Naive B cell (primary cell): Measurements from ENCODE around the gene PVALB. TPM values are rescaled to one million over a fixed set of nuclear protein-coding genes. Genes with fewer than 3 reads are reported as not detected.

Source experiments
- ATAC-seq, 2 donors: fragments of 150-1000 bp; cut with Tn5 transposase; 2 replicates each; pipeline ENCODE4 v1.10.0; 2021; ENCODE audit warnings: low read depth in 2 of 2, mild to moderate bottlenecking in 2 of 2, moderate library complexity in 2 of 2
- DNase-seq: peaks from one replicate; pipeline ENCODE4 v3.0.0; 2022
- H3K27ac Mint-ChIP-seq, 6 donors: one replicate each; pipeline ENCODE4 v1.8.0; 2020 to 2022; ENCODE audit warnings: mild to moderate bottlenecking in 6 of 6, mixed read lengths in 6 of 6, moderate library complexity in 5 of 6, inconsistent platforms in 2 of 6
- H3K27me3 Mint-ChIP-seq, 3 donors: one replicate each; pipeline ENCODE4 v1.8.0; 2021 to 2022; ENCODE audit warnings: mixed read lengths in 3 of 3, mild to moderate bottlenecking in 1 of 3
- H3K36me3 Mint-ChIP-seq, 2 donors: one replicate each; pipeline ENCODE4 v1.8.0; 2020 to 2022; ENCODE audit warnings: mixed read lengths in 2 of 2, inconsistent platforms in 1 of 2, mild to moderate bottlenecking in 1 of 2
- H3K4me1 Mint-ChIP-seq, 3 donors: one replicate each; pipeline ENCODE4 v1.8.0; 2020 to 2022; ENCODE audit warnings: mixed read lengths in 3 of 3, inconsistent platforms in 1 of 3, mild to moderate bottlenecking in 1 of 3, moderate library complexity in 1 of 3
- H3K4me3 Mint-ChIP-seq, 8 donors: one replicate each; pipeline ENCODE4 v1.8.0; 2020 to 2022; ENCODE audit warnings: mild to moderate bottlenecking in 8 of 8, mixed read lengths in 8 of 8, moderate library complexity in 8 of 8, inconsistent platforms in 2 of 8
- H3K9me3 Mint-ChIP-seq, 7 donors: one replicate each; pipeline ENCODE4 v1.8.0; 2020 to 2022; ENCODE audit warnings: mixed read lengths in 7 of 7, mild to moderate bottlenecking in 5 of 7, inconsistent platforms in 2 of 7, moderate library complexity in 1 of 7
- polyA plus RNA-seq, 6 donors: library from polyadenylated mRNA; unstranded; fragments of 300-500 nt; fragmentation: Illumina TruSeq; gene quantifications; one replicate each; pipeline ENCODE4 v1.2.3, GENCODE V29; 2021; ENCODE audit warnings: low read depth in 6 of 6

PVALB gene
- polyA plus RNA-seq, 6 donors from 2014 or later, result 0.73 to 1.5 (median 1.3) TPM; not detected in 3

- peaks cover 0 to 5% (median 0%) of the 10 kb centered on the region in 7 donors for H3K9me3 Mint-ChIP-seq
- peaks cover 43 to 78% (median 77%) of the 10 kb centered on the region in 3 donors for H3K27me3 Mint-ChIP-seq
- peaks cover 0 to 14% (median 5%) of the 10 kb centered on the region in 3 donors for H3K4me1 Mint-ChIP-seq
- no peak overlapping the region for H3K4me3 Mint-ChIP-seq
- DNase-seq, result no peak
- H3K27ac Mint-ChIP-seq, result no peak overlapping the region
- ATAC-seq, result no peak
- H3K36me3 Mint-ChIP-seq, result no peaks in the 10 kb centered on the region
These were observed 2.3 kb upstream of the PVALB start for GRCh38 chr22:36819112-36819511.

- Mint-ChIP-seq H3K36me3 (no peaks in the 10 kb centered on the region), H3K4me1 (peaks cover 0 to 14% (median 5%) of the 10 kb centered on the region in 3 donors), H3K4me3 (no peak overlapping the region), H3K27ac (no peak overlapping the region), H3K9me3 (peaks cover 0 to 5% (median 0%) of the 10 kb centered on the region in 7 donors), H3K27me3 (peaks cover 52 to 79% (median 77%) of the 10 kb centered on the region in 3 donors)
- ATAC-seq (no peak), DNase-seq (no peak)
These were observed 1.3 kb upstream of the PVALB start for GRCh38 chr22:36818010-36818642.

GRCh38 chr22:36817525-36817848, 652 bp upstream of the PVALB start:
- ATAC-seq (no peak), DNase-seq (no peak)
- H3K4me1 Mint-ChIP-seq, result peaks cover 0 to 14% (median 5%) of the 10 kb centered on the region in 3 donors
- peak overlapping the region in 2 of 8 donors; percentile 10 to 49 for H3K4me3 Mint-ChIP-seq
- H3K27ac Mint-ChIP-seq, result no peak overlapping the region
- H3K36me3 Mint-ChIP-seq, result no peaks in the 10 kb centered on the region
- H3K27me3 Mint-ChIP-seq, result peaks cover 58 to 83% (median 83%) of the 10 kb centered on the region in 3 donors
- H3K9me3 Mint-ChIP-seq, result peaks cover 0 to 5% (median 0%) of the 10 kb centered on the region in 7 donors

DNA sequence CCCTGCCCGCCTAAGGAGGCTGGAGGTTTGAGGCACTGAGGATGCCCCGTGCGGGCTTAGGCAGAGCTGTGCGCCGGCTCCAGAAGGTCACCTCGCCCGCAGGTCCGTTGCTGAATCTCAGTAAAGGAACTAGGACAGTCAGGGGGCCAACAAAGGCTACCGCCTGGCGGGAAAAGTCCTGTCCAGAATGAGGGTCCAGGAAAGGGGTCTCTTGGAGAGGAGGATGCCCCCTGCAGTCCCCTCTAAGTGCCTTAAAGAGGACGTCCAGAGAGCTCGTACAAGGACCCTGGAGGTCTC, 548 bp downstream of the PVALB start:
- peaks cover 0 to 5% (median 0%) of the 10 kb centered on the region in 7 donors for H3K9me3 Mint-ChIP-seq
- H3K4me1 Mint-ChIP-seq, result peaks cover 0 to 14% (median 5%) of the 10 kb centered on the region in 3 donors
- no peak overlapping the region for H3K27ac Mint-ChIP-seq
- H3K27me3 Mint-ChIP-seq, result peaks cover 61 to 89% (median 82%) of the 10 kb centered on the region in 3 donors
- H3K4me3 Mint-ChIP-seq, result no peak overlapping the region
- no peak for DNase-seq
- ATAC-seq, result no peak
- H3K36me3 Mint-ChIP-seq, result no peaks in the 10 kb centered on the region

GRCh38 chr22:36815558-36816338, 1.1 kb downstream of the PVALB start:
- Mint-ChIP-seq H3K27ac (no peak overlapping the region), H3K36me3 (no peaks in the 10 kb centered on the region), H3K27me3 (peaks cover 56 to 87% (median 78%) of the 10 kb centered on the region in 3 donors), H3K4me1 (peaks cover 0 to 13% (median 5%) of the 10 kb centered on the region in 3 donors), H3K9me3 (peaks cover 0 to 5% (median 0%) of the 10 kb centered on the region in 7 donors), H3K4me3 (peak overlapping the region in 1 of 8 donors; percentile 16)
- no peak for DNase-seq
- ATAC-seq, result no peak

DNA sequence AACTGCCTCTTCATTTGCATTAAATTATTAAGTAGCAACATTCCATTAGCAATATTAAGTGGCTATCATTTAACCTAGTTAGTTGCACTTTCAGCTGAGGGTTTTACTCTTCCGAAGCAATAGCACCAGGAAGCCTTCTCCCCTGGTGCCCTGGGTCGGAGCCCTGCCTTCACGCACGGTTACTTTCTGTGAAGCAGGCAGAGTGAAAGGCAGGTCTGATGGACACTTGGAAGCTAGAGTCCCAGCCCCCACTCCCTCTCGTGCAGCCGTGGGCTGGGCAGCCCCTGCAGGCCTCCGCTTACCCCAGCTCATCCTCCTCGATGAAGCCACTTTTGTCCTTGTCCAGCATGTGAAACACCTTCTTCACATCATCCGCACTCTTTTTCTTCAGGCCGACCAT, 2.0 kb downstream of the PVALB start:
- H3K36me3 Mint-ChIP-seq, result no peaks in the 10 kb centered on the region
- H3K4me1 Mint-ChIP-seq, result peaks cover 0 to 9% (median 5%) of the 10 kb centered on the region in 3 donors
- H3K27ac Mint-ChIP-seq, result peak overlapping the region in 1 of 6 donors; percentile 26
- peaks cover 0 to 5% (median 0%) of the 10 kb centered on the region in 7 donors for H3K9me3 Mint-ChIP-seq
- ATAC-seq, result no peak
- DNase-seq, result no peak
- peaks cover 46 to 84% (median 74%) of the 10 kb centered on the region in 3 donors for H3K27me3 Mint-ChIP-seq
- no peak overlapping the region for H3K4me3 Mint-ChIP-seq

DNA sequence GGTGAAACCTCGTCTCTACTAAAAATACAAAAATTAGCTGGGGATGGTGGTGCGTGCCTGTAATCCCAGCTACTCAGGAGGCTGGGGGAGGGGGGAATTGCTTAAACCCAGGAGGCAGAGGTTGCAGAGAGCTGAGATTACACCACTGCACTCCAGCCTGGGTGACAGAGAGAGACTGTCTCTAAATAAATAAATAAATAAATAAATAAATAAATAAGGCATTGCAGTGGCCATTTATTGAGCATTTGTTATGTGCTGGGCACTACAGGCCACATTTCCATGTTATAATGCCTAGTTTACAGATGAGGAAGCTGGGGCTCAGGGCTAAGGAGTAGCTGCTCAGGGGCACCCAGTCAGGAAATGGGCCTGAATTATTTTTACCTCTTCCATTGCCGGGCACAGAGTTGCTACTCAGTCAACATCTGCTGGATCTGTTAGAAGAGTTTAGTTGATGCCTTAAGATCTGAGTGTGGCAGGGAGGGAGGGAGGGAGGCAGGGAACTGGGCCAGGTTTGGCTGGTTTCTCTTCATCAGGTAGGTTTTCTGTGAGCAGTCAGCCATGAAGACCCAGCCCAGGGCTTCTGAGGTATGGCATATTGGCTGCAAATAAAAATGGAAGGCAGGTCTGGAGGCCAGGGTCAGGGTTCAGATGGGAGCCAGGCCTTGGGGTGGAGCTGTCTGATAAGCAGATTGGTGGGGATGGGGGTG, 5.6 kb downstream of the PVALB start:
- Mint-ChIP-seq H3K36me3 (no peaks in the 10 kb centered on the region), H3K27me3 (peaks cover 25 to 52% (median 46%) of the 10 kb centered on the region in 3 donors), H3K27ac (peak overlapping the region in 1 of 6 donors; percentile 14), H3K4me1 (peaks cover 0 to 8% (median 0%) of the 10 kb centered on the region in 3 donors), H3K4me3 (peak overlapping the region in 1 of 8 donors; percentile 9), H3K9me3 (no peaks in the 10 kb centered on the region)
- ATAC-seq (no peak), DNase-seq (no peak)

GRCh38 chr22:36809351-36809750, 7.5 kb downstream of the PVALB start:
- Mint-ChIP-seq H3K27ac (no peak overlapping the region), H3K27me3 (peaks cover 37 to 51% (median 41%) of the 10 kb centered on the region in 3 donors), H3K4me1 (peaks cover 0 to 4% (median 0%) of the 10 kb centered on the region in 3 donors), H3K9me3 (no peaks in the 10 kb centered on the region), H3K36me3 (no peaks in the 10 kb centered on the region), H3K4me3 (no peak overlapping the region)
- DNase-seq (no peak), ATAC-seq (no peak)

- no peak for DNase-seq
- no peak for ATAC-seq
- Mint-ChIP-seq H3K27me3 (peaks cover 34 to 49% (median 38%) of the 10 kb centered on the region in 3 donors), H3K9me3 (no peaks in the 10 kb centered on the region), H3K4me1 (peaks cover 0 to 4% (median 0%) of the 10 kb centered on the region in 3 donors), H3K4me3 (no peak overlapping the region), H3K36me3 (no peaks in the 10 kb centered on the region), H3K27ac (no peak overlapping the region)
These were observed 8.0 kb downstream of the PVALB start for GRCh38 chr22:36808721-36809344.

DNA sequence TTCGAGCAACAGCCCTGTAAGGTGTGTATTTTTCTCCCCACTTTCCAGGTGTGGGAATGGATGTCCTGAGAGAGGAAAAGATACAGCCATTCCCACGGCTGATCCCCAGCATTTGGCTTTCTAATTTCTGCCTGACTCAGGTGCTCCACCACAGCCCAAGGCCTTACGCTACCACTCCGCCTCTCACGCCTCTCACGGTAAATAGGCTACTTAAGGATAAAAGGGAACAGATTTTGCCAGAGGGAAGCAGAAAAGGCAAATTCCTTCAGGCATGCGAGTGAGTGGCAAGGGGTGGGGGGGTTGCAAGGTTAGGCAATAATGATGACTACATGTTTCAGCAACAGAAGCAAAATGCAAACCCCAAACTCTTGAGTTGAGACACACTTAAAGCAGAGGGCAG, 9.2 kb downstream of the PVALB start:
- ATAC-seq (no peak), DNase-seq (no peak)
- H3K36me3 Mint-ChIP-seq, result no peaks in the 10 kb centered on the region
- H3K4me3 Mint-ChIP-seq, result no peak overlapping the region
- peaks cover 22 to 40% (median 38%) of the 10 kb centered on the region in 3 donors for H3K27me3 Mint-ChIP-seq
- H3K27ac Mint-ChIP-seq, result no peak overlapping the region
- peaks cover 0 to 4% (median 1%) of the 10 kb centered on the region in 3 donors for H3K4me1 Mint-ChIP-seq
- no peaks in the 10 kb centered on the region for H3K9me3 Mint-ChIP-seq

GRCh38 chr22:36806835-36807234, 10.0 kb downstream of the PVALB start:
- Mint-ChIP-seq H3K4me1 (peaks cover 0 to 4% (median 1%) of the 10 kb centered on the region in 3 donors), H3K27me3 (peaks cover 14 to 39% (median 34%) of the 10 kb centered on the region in 3 donors), H3K36me3 (no peaks in the 10 kb centered on the region), H3K4me3 (no peak overlapping the region), H3K9me3 (no peaks in the 10 kb centered on the region), H3K27ac (no peak overlapping the region)
- ATAC-seq (no peak), DNase-seq (no peak)

- Mint-ChIP-seq H3K36me3 (no peaks in the 10 kb centered on the region), H3K27ac (no peak overlapping the region), H3K4me1 (peaks cover 0 to 6% (median 4%) of the 10 kb centered on the region in 3 donors), H3K4me3 (no peak overlapping the region), H3K9me3 (no peaks in the 10 kb centered on the region), H3K27me3 (peaks cover 16 to 34% (median 31%) of the 10 kb centered on the region in 3 donors)
- DNase-seq (no peak), ATAC-seq (no peak)
These were observed 13.5 kb downstream of the PVALB start for GRCh38 chr22:36803358-36803757.

GRCh38 chr22:36798674-36799066, 18.2 kb downstream of the PVALB start:
- Mint-ChIP-seq H3K36me3 (no peaks in the 10 kb centered on the region), H3K27me3 (peaks cover 4 to 26% (median 15%) of the 10 kb centered on the region in 3 donors), H3K27ac (no peak overlapping the region), H3K4me1 (peaks cover 10 to 21% (median 11%) of the 10 kb centered on the region in 3 donors), H3K9me3 (no peaks in the 10 kb centered on the region), H3K4me3 (peak overlapping the region in 1 of 8 donors; percentile 47)
- DNase-seq (no peak), ATAC-seq (no peak)
